GM19372 (cell line): ENCODE measurements around the gene FBXO48.

Source experiments
- ATAC-seq: cut with Tn5 transposase; IDR thresholded peaks from one replicate; pipeline ENCODE4 v1.9.1; 2021; ENCODE audit warnings: mild to moderate bottlenecking, low read depth, moderate library complexity; ENCODE audit not compliant: unreplicated experiment

FBXO48 gene

DNA sequence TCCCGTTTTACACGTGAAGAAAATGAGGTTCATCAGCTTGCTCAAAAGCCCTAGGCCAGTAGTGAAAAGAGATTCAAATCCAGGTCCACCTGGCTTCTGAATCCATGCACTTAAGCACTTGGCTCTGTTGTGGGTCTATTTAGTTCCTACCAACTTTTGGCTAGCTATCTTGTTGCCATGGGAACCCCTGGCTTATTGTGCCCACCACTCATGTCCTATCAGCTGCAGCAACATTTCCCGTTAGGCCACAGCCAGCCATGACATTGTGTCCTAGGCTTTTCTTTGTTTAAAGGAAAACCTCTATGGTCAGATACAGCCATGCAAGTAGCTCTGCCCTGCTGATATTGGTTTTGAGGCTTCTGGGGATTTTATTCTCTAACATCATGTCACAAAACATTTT, 52.2 kb downstream of the FBXO48 start:
- ATAC-seq = no peak

DNA sequence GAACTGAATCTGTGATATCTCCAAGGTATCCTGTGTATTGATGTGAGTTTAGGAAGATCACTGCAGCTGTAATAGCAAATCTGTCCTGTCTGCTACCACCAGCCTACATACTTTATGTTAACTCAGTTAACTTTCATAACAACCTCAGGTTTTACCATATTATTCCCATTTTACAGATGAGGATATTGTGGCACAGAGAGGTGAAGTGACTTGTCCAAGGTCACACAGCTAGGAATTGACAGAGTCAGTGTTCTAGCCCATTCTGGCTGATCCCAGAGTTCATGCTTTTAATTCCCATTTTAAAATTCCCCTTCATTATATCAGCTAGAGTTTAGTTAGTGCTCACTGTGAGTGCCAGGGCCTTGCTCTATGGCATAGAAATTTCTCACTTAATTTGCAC, 52.6 kb downstream of the FBXO48 start:
- ATAC-seq = no peak

DNA sequence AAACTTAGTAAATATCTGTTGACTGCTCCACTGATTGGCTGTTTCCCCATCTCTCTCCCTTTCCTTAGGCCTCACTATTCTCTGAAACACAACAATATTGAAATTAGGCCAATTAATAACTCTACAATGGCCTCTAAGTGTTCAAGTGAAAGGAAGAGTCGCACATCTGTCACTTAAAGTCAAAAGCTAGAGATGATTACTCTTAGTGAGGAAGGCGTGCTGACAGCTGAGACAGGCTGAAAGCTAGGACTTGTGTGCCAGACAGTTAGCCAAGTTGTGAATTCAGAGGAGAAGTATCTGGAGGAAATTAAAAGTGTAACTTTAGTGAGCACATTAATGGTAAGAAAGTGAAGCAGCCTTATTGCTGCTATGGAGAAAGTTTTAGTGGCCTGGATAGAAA, 53.6 kb downstream of the FBXO48 start:
- ATAC-seq = no peak

DNA sequence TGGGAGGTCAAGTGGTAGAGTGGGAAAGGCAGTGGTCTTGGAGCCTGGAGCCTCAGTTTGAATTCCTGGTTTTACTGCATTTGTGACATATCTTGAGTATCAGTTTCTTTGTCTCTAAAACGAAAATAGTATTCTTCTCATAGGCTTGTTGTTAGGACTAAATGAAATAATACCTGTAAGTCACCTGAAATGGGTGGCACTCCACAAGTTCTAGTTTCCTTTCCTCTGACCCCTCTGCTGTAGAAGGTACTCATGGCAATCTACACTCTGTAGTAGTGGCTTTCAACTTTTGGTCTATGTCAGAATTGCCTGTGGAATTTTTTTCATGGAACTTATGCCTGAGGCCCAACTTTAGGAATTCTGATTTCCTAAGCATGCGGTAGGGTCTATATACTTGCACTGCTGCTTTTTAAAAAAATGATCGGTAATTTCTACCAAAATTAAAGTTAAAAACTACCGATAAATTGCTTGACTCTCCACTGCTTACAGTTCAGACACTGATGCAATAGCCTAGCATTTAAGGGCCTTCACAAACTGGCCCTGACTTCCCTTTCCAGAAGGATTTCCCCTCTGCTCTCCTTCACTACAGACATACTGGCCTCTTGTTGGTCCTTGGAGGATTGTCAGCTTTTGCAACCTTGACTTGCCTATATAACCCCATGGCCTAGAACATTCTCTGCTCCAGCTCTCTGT, 54.8 kb downstream of the FBXO48 start:
- ATAC-seq = peak; percentile 31

DNA sequence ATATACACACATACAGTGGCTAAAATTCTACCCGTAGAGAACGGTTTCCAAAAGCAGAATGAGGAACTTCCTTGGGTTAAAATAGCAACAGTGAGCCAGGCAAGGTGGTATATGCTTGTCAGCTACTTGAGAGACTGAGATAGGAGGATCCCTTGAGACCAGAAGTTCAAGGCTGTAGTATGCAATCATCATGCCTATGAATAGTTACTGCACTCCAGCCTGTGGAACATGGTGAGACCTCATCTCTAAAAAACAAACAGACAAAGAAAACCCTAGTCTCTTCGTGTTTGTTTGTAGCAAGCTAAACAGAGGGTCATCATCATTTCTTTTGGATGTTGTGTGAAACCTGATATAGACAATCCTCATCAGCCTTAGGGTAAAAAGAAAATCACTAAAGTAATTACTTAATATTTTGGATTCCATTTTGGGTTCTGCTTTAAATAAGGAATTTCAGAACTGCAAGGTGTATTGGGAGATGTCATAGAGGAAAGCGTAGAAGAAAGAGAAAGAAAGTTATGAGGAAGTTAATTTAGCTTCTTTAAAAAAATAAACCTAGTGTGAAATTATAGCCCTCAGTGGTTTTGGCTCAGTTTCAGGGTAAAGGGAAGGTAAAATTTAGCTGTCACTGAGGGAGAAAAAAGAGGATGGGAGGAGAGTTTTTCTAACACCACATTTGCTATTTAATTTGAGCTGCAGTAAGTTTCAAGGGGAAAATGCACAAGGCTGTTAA, 55.5 kb downstream of the FBXO48 start:
- peak; percentile 92 for ATAC-seq
